Neural cell (in vitro differentiated cells): Measurements from ENCODE around the gene MRPS34. TPM values are rescaled to one million over a fixed set of nuclear protein-coding genes. Genes with fewer than 3 reads are reported as not detected.

Experiments used
- H2AFZ ChIP-seq: fragments of 200-600, 300-800 bp; sonication (generic), shearing (Covaris generic); 2 replicates; pipeline ENCODE4 v1.6.0; 2014; ENCODE audit warnings: low read depth, mild to moderate bottlenecking, antibody characterized with exemption, low read length, moderate library complexity
- H3F3A ChIP-seq: fragments of 200-600 bp; shearing (Covaris generic); 2 replicates; pipeline ENCODE4 v1.6.1; 2016; ENCODE audit warnings: mild to moderate bottlenecking, moderate library complexity, mixed read lengths, antibody characterized with exemption, low read length; ENCODE audit not compliant: insufficient read depth, poor library complexity, severe bottlenecking
- H3K27ac ChIP-seq: fragments of 200-600, 300-800 bp; sonication (generic), shearing (Covaris generic); 2 replicates; pipeline ENCODE4 v1.5.1; 2014; ENCODE audit warnings: mild to moderate bottlenecking, low read length, moderate library complexity
- H3K27me3 ChIP-seq: fragments of 300-800, 200-600 bp; sonication (generic), shearing (Covaris generic); 2 replicates; pipeline ENCODE4 v1.6.0; 2014; ENCODE audit warnings: mild to moderate bottlenecking, low read depth, low read length, moderate library complexity; ENCODE audit not compliant: insufficient read depth
- H3K36me3 ChIP-seq: fragments of 300-800, 200-600 bp; sonication (generic), shearing (Covaris generic); 2 replicates; pipeline ENCODE4 v1.5.1; 2014; ENCODE audit warnings: mild to moderate bottlenecking, antibody characterized with exemption, low read length, moderate library complexity; ENCODE audit not compliant: insufficient read depth
- H3K4me2 ChIP-seq: fragments of 300-800, 200-600 bp; sonication (generic), shearing (Covaris generic); 2 replicates; pipeline ENCODE4 v1.6.0; 2014; ENCODE audit warnings: mild to moderate bottlenecking, low read length
- H3K4me3 ChIP-seq: fragments of 300-800, 200-600 bp; sonication (generic), shearing (Covaris generic); 2 replicates; pipeline ENCODE4 v1.5.1; 2014; ENCODE audit warnings: mild to moderate bottlenecking, low read length, moderate library complexity
- H3K79me2 ChIP-seq: fragments of 200-600 bp; shearing (Covaris generic); replicated peaks from 2 replicates; pipeline ENCODE4 v1.6.0; 2014; ENCODE audit warnings: mild to moderate bottlenecking, low read length, moderate library complexity; ENCODE audit not compliant: insufficient read depth
- H3K9ac ChIP-seq: fragments of 300-800, 200-600 bp; sonication (generic), shearing (Covaris generic); 2 replicates; pipeline ENCODE4 v1.6.1; 2016; ENCODE audit warnings: mild to moderate bottlenecking, low read length, mixed read lengths
- H3K9me2 ChIP-seq: fragments of 200-600 bp; shearing (Covaris generic); 2 replicates; pipeline ENCODE4 v1.6.1; 2016; ENCODE audit warnings: mild to moderate bottlenecking, low read length, mixed read lengths; ENCODE audit not compliant: insufficient read depth
- H3K9me3 ChIP-seq: fragments of 200-600, 300-800 bp; sonication (generic), shearing (Covaris generic); 2 replicates; pipeline ENCODE4 v1.6.1; 2016; ENCODE audit warnings: mild to moderate bottlenecking, mixed run types, low read length, moderate library complexity, mixed read lengths
- H4K20me1 ChIP-seq: fragments of 200-600 bp; shearing (Covaris generic); 2 replicates; pipeline ENCODE4 v1.6.1; 2016; ENCODE audit warnings: mild to moderate bottlenecking, mixed run types; ENCODE audit not compliant: insufficient read depth
- EP300 ChIP-seq: fragments of 450-650 bp; conservative IDR thresholded peaks from 2 replicates; pipeline ENCODE4 v1.6.1; 2014; ENCODE audit warnings: antibody characterized with exemption, mild to moderate bottlenecking, moderate library complexity; ENCODE audit not compliant: poor library complexity, severe bottlenecking
- EZH2 ChIP-seq: fragments of 200-600, 300-800 bp; shearing (Covaris generic), sonication (generic); IDR thresholded peaks from 2 replicates; pipeline ENCODE4 v1.6.1; 2014; ENCODE audit warnings: antibody characterized with exemption, low read length, borderline replicate concordance, mild to moderate bottlenecking; ENCODE audit not compliant: insufficient read depth, poor library complexity, severe bottlenecking
- MXI1 ChIP-seq: fragments of 450-650 bp; conservative IDR thresholded peaks from 2 replicates; pipeline ENCODE4 v1.6.1; 2014; ENCODE audit warnings: antibody characterized with exemption, mild to moderate bottlenecking; ENCODE audit not compliant: poor library complexity, severe bottlenecking
- POLR2AphosphoS5 ChIP-seq: IDR thresholded peaks from 2 replicates; pipeline ENCODE4 v1.6.1; 2012
- RAD21 ChIP-seq: fragments of 450-650 bp; conservative IDR thresholded peaks from 2 replicates; pipeline ENCODE4 v1.6.1; 2014; ENCODE audit warnings: antibody characterized with exemption, mild to moderate bottlenecking, moderate library complexity
- SMC3 ChIP-seq: fragments of 450-650 bp; conservative IDR thresholded peaks from 2 replicates; pipeline ENCODE4 v1.6.1; 2014; ENCODE audit warnings: antibody characterized with exemption, mild to moderate bottlenecking, moderate library complexity; ENCODE audit not compliant: poor library complexity
- TAF1 ChIP-seq: IDR thresholded peaks from 2 replicates; pipeline ENCODE4 v1.6.1; 2012; ENCODE audit warnings: low read depth
- polyA plus RNA-seq: library from polyadenylated mRNA; depleted of rRNA; stranded (reverse); fragments of >200 nt; gene quantifications from 2 replicates; pipeline ENCODE4 v1.2.3, GENCODE V29; 2014
- TF ChIP-seq, protein P1 (sequence below): fragments of 450-650 bp; IDR thresholded peaks from 2 replicates; pipeline ENCODE4 v1.5.1; 2014; ENCODE audit warnings: antibody characterized with exemption, mild to moderate bottlenecking, moderate library complexity; ENCODE audit not compliant: poor library complexity, severe bottlenecking
- TF ChIP-seq, protein P2 (sequence below): IDR thresholded peaks from 2 replicates; pipeline ENCODE4 v1.6.1; 2012; ENCODE audit warnings: borderline replicate concordance

Gene MRPS34
- polyA plus RNA-seq, 1 donor from 2014 or later = 113 TPM

DNA sequence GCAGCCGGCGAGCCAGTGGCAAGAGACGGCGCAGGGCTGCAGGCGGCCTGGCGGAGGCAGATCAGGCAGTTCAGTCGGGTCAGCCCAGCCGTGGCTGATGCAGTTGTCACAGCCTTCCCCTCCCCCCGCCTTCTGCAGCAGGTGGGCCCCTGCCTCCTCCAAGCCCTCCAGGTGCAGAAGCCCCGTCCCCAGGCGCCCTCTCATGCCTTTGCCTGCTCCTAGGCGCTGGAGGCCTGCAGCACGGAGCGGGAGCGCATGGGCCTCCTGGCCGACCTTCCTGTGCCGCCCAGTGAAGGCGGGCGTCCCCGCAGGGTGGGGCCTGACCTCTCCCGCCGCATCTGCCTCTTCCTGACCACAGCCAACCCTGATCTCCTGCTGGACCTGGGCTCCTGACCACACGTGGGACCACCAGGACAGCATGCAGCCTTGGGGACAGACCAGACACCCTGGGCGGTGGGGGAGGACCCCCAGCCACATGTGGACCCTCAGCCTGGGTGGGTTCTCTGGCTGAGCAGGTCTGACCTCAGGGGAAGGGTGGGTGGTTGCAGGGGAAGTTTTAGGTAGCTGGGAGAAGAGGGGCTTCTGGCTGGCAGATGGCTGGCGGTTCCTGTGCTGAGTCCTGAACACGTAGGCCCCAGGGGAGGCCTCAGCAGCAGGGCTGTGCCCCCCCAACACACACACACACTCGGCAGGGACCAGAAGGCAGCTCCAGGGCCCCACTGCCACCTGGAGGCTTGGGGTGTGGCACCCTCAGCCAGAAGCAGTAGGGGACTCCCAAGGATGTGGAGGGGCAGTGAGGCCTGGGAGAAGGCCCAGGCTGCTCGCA, 3.1 kb upstream of the MRPS34 start:
- TF ChIP-seq EP300 = no peak
- TF ChIP-seq, protein P1, sequence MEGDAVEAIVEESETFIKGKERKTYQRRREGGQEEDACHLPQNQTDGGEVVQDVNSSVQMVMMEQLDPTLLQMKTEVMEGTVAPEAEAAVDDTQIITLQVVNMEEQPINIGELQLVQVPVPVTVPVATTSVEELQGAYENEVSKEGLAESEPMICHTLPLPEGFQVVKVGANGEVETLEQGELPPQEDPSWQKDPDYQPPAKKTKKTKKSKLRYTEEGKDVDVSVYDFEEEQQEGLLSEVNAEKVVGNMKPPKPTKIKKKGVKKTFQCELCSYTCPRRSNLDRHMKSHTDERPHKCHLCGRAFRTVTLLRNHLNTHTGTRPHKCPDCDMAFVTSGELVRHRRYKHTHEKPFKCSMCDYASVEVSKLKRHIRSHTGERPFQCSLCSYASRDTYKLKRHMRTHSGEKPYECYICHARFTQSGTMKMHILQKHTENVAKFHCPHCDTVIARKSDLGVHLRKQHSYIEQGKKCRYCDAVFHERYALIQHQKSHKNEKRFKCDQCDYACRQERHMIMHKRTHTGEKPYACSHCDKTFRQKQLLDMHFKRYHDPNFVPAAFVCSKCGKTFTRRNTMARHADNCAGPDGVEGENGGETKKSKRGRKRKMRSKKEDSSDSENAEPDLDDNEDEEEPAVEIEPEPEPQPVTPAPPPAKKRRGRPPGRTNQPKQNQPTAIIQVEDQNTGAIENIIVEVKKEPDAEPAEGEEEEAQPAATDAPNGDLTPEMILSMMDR = no peak
- TF ChIP-seq, protein P2, sequence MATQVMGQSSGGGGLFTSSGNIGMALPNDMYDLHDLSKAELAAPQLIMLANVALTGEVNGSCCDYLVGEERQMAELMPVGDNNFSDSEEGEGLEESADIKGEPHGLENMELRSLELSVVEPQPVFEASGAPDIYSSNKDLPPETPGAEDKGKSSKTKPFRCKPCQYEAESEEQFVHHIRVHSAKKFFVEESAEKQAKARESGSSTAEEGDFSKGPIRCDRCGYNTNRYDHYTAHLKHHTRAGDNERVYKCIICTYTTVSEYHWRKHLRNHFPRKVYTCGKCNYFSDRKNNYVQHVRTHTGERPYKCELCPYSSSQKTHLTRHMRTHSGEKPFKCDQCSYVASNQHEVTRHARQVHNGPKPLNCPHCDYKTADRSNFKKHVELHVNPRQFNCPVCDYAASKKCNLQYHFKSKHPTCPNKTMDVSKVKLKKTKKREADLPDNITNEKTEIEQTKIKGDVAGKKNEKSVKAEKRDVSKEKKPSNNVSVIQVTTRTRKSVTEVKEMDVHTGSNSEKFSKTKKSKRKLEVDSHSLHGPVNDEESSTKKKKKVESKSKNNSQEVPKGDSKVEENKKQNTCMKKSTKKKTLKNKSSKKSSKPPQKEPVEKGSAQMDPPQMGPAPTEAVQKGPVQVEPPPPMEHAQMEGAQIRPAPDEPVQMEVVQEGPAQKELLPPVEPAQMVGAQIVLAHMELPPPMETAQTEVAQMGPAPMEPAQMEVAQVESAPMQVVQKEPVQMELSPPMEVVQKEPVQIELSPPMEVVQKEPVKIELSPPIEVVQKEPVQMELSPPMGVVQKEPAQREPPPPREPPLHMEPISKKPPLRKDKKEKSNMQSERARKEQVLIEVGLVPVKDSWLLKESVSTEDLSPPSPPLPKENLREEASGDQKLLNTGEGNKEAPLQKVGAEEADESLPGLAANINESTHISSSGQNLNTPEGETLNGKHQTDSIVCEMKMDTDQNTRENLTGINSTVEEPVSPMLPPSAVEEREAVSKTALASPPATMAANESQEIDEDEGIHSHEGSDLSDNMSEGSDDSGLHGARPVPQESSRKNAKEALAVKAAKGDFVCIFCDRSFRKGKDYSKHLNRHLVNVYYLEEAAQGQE = no peak
- TF ChIP-seq MXI1 = no peak
- TF ChIP-seq EZH2 = no peak
- no peak for TF ChIP-seq RAD21
- TF ChIP-seq SMC3 = no peak
- no peak for TF ChIP-seq POLR2AphosphoS5
- no peak for TF ChIP-seq TAF1
- Histone ChIP-seq H3K27me3 (no peaks in the 10 kb centered on the region), H3K79me2 (peaks cover 17% of the 10 kb centered on the region), H3K27ac (no peak overlapping the region), H2AFZ (no peak overlapping the region), H3K9ac (no peak overlapping the region), H3K36me3 (no peaks in the 10 kb centered on the region), H3K9me3 (no peaks in the 10 kb centered on the region), H3F3A (no peaks in the 10 kb centered on the region), H4K20me1 (peaks cover 23% of the 10 kb centered on the region), H3K9me2 (no peaks in the 10 kb centered on the region), H3K4me2 (no peak overlapping the region), H3K4me3 (no peak overlapping the region)

DNA sequence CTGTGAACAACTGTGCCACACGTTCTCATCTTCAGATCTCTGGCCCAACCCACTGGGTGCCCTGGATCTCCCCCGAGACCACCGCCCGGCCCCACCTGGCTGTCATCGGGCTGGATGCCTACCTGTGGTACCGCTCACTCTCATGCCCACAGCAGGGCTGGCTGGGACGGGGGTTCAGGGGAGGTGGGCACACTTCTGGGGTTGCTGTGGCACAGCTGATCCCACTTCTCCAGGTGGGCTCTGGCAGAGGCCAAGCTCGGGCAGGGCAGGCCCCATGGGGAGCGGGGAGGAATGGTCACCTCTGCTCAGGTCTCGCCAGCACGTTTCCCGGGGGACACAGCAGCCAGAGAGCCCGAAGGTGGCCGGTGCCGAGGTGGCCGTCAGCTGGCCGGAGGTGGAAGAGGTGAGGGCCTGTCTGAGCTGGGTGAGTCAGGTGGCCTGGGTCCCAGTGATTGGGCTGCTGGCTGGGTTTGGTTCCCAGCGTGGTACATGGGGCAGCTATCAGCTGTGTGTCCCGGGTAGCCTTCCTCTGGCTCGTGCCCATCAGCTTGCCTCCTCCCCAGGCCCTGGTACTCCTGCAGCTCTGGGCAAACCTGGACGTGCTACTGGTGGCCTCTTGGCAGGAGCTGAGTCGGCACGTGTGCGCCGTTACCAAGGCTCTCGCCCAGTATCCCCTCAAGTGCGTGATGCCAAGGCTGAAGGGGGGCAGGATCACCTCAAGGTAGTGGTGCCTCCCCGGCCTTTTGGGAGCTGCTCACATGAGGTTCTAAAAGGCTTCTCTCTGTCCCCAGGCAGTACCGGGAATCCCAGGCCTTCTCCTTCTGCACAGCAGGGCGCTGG, 2.3 kb upstream of the MRPS34 start:
- H3K9me2 ChIP-seq = no peaks in the 10 kb centered on the region
- H4K20me1 ChIP-seq = peaks cover 19% of the 10 kb centered on the region
- H3F3A ChIP-seq = no peaks in the 10 kb centered on the region
- no peaks in the 10 kb centered on the region for H3K27me3 ChIP-seq
- no peaks in the 10 kb centered on the region for H3K9me3 ChIP-seq
- no peak overlapping the region for H3K4me2 ChIP-seq
- TF ChIP-seq EZH2 = no peak
- TF ChIP-seq, protein P1 = no peak
- no peak for TF ChIP-seq SMC3
- TF ChIP-seq POLR2AphosphoS5 = no peak
- TF ChIP-seq, protein P2 = no peak
- TF ChIP-seq RAD21 = no peak
- TF ChIP-seq TAF1 = no peak
- no peak for TF ChIP-seq EP300
- TF ChIP-seq MXI1 = no peak
- peak overlapping the region; percentile 84 for H3K9ac ChIP-seq
- peak overlapping the region; percentile 98 for H3K4me3 ChIP-seq
- no peaks in the 10 kb centered on the region for H3K36me3 ChIP-seq
- no peak overlapping the region for H2AFZ ChIP-seq
- no peak overlapping the region for H3K27ac ChIP-seq
- H3K79me2 ChIP-seq = peaks cover 9% of the 10 kb centered on the region
